Measurements from ENCODE around the gene PRDM12. TPM values are rescaled to one million over a fixed set of nuclear protein-coding genes. Genes with fewer than 3 reads are reported as not detected.

The PRDM12 gene
- total RNA-seq, 4 donors from 2014 or later = not detected

DNA sequence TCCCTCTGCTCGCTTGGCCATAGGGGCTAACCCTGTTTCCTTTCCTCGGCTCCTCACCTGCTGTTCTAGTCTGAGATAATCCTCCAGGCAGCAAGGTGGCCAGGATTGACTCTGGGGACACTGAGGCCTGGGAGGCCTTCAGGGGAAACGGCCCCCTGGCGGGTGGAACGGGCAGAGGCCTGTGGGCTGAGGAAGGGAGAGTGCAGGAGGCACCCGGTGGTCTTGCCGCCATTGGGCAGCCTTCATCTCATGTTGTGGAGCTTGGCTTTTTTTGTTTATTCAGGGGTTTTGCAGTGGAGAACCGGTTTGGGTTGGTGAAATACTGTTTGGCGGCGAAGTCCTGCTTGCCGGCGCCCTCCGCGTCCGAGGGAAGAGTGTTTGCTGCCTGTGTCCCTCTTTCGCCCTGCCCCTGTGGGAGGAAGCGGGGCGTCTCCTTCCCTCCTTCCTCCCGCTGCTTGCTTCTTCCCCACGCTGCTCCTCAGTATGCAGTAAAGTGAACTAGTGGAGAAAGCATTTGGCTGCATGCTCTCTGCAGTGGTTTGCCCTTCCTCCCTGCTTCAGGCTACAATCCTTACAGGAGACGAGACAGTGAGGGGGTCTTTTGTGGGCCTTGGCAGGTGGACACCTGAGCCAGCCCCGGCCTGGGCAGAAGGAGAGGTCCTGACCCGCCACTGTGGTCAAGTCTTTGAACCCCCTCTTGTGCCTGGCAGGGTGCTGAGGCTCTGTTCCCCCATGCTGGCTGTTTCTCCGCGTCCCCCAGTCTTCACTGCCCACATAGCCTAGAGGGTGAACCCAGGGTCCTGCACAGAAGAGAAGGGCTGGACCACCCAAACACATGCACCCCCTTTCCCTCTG lies 30.8 kb upstream of the PRDM12 start:
- Histone ChIP-seq H3K9me3 (no peaks in the 10 kb centered on the region), H3K4me3 (no peak overlapping the region), H3K36me3 (no peaks in the 10 kb centered on the region), H3K27ac (no peak overlapping the region), H3K27me3 (no peaks in the 10 kb centered on the region), H3K4me1 (no peaks in the 10 kb centered on the region)
- intact Hi-C loops (cut with DNase I; ENCODE audit: low total_unique reads) = no loop called here
- TF ChIP-seq POLR2A (IDR thresholded peaks at IDR 0.05) (no peak), CTCF (IDR thresholded peaks at IDR 0.05) (no peak)
- no peak for DNase-seq

DNA sequence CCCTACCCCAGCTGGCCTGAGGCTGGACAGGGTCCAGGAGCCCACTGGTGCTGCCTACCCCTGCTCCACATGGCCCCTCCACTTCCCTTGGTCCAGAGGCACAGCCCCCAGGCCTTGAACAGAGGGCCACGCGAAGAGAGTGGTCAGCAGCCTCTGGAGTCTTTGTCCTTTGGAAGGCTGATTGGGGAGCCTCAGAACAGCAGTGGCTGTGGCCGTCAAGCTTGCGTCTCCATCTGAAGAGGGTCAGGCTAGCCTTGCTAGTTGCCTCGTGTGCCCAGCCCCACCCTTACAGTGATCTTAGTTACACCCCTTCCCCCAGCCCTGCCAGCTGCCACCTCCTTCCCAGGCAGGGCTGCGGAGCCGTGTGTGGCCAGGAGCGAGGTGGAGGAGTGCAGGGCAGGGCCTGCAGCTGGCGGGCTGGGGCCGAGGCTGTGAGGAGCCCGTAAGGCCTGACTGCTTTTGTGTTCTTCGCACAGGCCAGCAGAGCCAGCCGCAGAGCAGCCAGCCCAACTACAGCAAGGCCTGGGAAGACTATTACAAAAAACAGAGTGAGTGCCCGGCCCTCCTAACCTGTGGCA lies 30.1 kb upstream of the PRDM12 start:
- Histone ChIP-seq H3K27me3 (no peaks in the 10 kb centered on the region), H3K36me3 (no peaks in the 10 kb centered on the region), H3K4me3 (no peak overlapping the region), H3K4me1 (no peaks in the 10 kb centered on the region), H3K9me3 (no peaks in the 10 kb centered on the region), H3K27ac (no peak overlapping the region)
- TF ChIP-seq POLR2A (IDR thresholded peaks at IDR 0.05) (no peak), CTCF (IDR thresholded peaks at IDR 0.05) (no peak)
- DNase-seq = no peak
- intact Hi-C loops (cut with DNase I; ENCODE audit: low total_unique reads) = no loop called here

DNA sequence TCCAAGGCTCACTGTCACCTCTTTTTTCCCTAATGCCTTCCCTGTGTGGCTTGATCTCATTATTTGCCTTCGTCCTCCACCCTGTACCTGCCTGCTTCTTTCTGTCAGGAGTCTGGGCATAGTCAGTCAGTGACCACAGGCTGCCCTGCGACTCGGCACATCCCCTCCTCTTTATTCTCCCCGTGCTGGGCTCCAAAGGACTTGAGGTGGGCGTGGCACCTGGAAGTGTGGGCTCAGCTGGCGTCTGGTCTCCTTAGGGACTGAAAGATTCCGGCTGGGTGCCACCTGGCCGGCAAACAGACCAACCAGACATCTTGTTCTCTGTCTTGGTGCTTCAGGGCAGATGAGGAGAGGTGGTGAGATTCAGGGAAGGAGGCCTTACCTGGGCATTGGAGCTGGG lies 29.6 kb upstream of the PRDM12 start:
- Histone ChIP-seq H3K4me1 (no peaks in the 10 kb centered on the region), H3K4me3 (no peak overlapping the region), H3K9me3 (no peaks in the 10 kb centered on the region), H3K36me3 (no peaks in the 10 kb centered on the region), H3K27ac (no peak overlapping the region), H3K27me3 (no peaks in the 10 kb centered on the region)
- no peak for DNase-seq
- intact Hi-C loops (cut with DNase I; ENCODE audit: low total_unique reads) = no loop called here
- no peak for TF ChIP-seq POLR2A (IDR thresholded peaks at IDR 0.05)
- no peak for TF ChIP-seq CTCF (IDR thresholded peaks at IDR 0.05)

DNA sequence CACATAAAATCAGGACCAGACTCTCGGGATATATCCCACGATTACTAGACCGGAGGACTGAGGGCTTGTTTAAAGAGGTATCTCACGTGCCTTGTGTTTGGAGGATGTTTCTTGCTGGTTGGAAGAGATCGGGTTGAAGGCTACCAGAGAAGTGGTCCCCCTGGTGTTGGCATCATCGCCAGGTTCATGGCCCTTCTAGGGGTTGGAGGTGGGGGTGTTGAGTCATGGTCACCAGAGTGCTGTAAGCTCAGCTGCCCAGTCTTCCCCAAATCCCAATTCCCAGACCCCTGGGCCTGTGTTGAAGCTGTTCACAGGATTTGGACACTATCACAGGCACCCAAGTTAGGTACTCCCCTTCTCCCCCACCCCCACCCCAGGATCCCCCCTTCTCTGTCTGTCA lies 29.1 kb upstream of the PRDM12 start:
- no peak overlapping the region for H3K27ac ChIP-seq
- no peak overlapping the region for H3K4me3 ChIP-seq
- no peaks in the 10 kb centered on the region for H3K36me3 ChIP-seq
- TF ChIP-seq POLR2A (IDR thresholded peaks at IDR 0.05) = no peak
- TF ChIP-seq CTCF (IDR thresholded peaks at IDR 0.05) = no peak
- H3K27me3 ChIP-seq = no peaks in the 10 kb centered on the region
- H3K4me1 ChIP-seq = no peaks in the 10 kb centered on the region
- intact Hi-C loops (cut with DNase I; ENCODE audit: low total_unique reads) = no loop called here
- no peaks in the 10 kb centered on the region for H3K9me3 ChIP-seq
- DNase-seq = no peak

Measured in uterus (tissue), 4 donors.